SK-N-SH treated with all-trans-retinoic acid at 6 μM for 48 hours (cell line): ENCODE results near the gene CHSY3.

ENCODE experiments used
- ATAC-seq: fragments of 200-7000 bp; cut with Tn5 transposase; 3 replicates; pipeline ENCODE4 v1.9.1; 2020; ENCODE audit warnings: mild to moderate bottlenecking, moderate library complexity
- ARNTL ChIP-seq: fragments of 450-650 bp; formaldehyde crosslinking; IDR thresholded peaks from 2 replicates; pipeline ENCODE4 v1.5.0; 2020; ENCODE audit warnings: low read depth, mild to moderate bottlenecking, moderate library complexity, borderline replicate concordance
- BACH2 ChIP-seq: fragments of 250-450 bp; sonication (Bioruptor Pico); IDR thresholded peaks from 2 replicates; pipeline ENCODE4 v1.9.0; 2021; ENCODE audit warnings: mild to moderate bottlenecking, borderline replicate concordance
- CREB5 ChIP-seq: fragments of 250-450 bp; sonication (Bioruptor Pico); IDR thresholded peaks from 2 replicates; pipeline ENCODE4 v1.5.1; 2020; ENCODE audit warnings: low read depth, mild to moderate bottlenecking, moderate library complexity
- CSDC2 ChIP-seq: fragments of 250-450 bp; sonication (Bioruptor Pico); IDR thresholded peaks from 2 replicates; pipeline ENCODE4 v1.5.0; 2020; ENCODE audit warnings: mild to moderate bottlenecking, moderate library complexity
- ESRRG ChIP-seq: fragments of 250-450 bp; sonication (Bioruptor Pico); IDR thresholded peaks from 2 replicates; pipeline ENCODE4 v1.6.1; 2021; ENCODE audit warnings: mild to moderate bottlenecking
- GLIS3 ChIP-seq: fragments of 250-450 bp; sonication (Bioruptor Pico); IDR thresholded peaks from 2 replicates; pipeline ENCODE4 v1.5.0; 2020; ENCODE audit warnings: mild to moderate bottlenecking, moderate library complexity
- ISL1 ChIP-seq: fragments of 250-450 bp; sonication (Bioruptor Pico); IDR thresholded peaks from 2 replicates; pipeline ENCODE4 v2.1.2; 2022; ENCODE audit warnings: mild to moderate bottlenecking, moderate library complexity
- OSR1 ChIP-seq: fragments of 250-450 bp; sonication (Bioruptor Pico); IDR thresholded peaks from 2 replicates; pipeline ENCODE4 v1.8.0; 2022; ENCODE audit warnings: moderate library complexity, mild to moderate bottlenecking, inconsistent platforms
- PATZ1 ChIP-seq: fragments of 250-450 bp; sonication (Bioruptor Pico); IDR thresholded peaks from 2 replicates; pipeline ENCODE4 v1.8.0; 2020; ENCODE audit warnings: mild to moderate bottlenecking, moderate library complexity, borderline replicate concordance
- PPARA ChIP-seq: fragments of 250-450 bp; sonication (Bioruptor Pico); IDR thresholded peaks from 2 replicates; pipeline ENCODE4 v1.5.0; 2020; ENCODE audit warnings: mild to moderate bottlenecking, borderline replicate concordance
- SNAI2 ChIP-seq: fragments of 250-450 bp; sonication (Bioruptor Pico); IDR thresholded peaks from 2 replicates; pipeline ENCODE4 v1.5.0; 2020; ENCODE audit warnings: mild to moderate bottlenecking, moderate library complexity
- TCF4 ChIP-seq: fragments of 250-450 bp; sonication (Bioruptor Pico); IDR thresholded peaks from 2 replicates; pipeline ENCODE4 v1.8.0; 2021; ENCODE audit warnings: mild to moderate bottlenecking, moderate library complexity, borderline replicate concordance
- TOX ChIP-seq: fragments of 250-450 bp; sonication (Bioruptor Pico); IDR thresholded peaks from 2 replicates; pipeline ENCODE4 v1.8.0; 2021; ENCODE audit warnings: mild to moderate bottlenecking, moderate library complexity, borderline replicate concordance
- ZC3H10 ChIP-seq: fragments of 250-450 bp; sonication (Bioruptor Pico); IDR thresholded peaks from 2 replicates; pipeline ENCODE4 v1.5.1; 2021; ENCODE audit warnings: mild to moderate bottlenecking, moderate library complexity
- ZFP3 ChIP-seq: fragments of 250-450 bp; sonication (Bioruptor Pico); IDR thresholded peaks from 2 replicates; pipeline ENCODE4 v1.5.0; 2020; ENCODE audit warnings: mild to moderate bottlenecking, moderate library complexity
- ZFP30 ChIP-seq: fragments of 450-650 bp; formaldehyde crosslinking; IDR thresholded peaks from 2 replicates; pipeline ENCODE4 v1.5.0; 2022; ENCODE audit warnings: mild to moderate bottlenecking, moderate library complexity
- ZNF565 ChIP-seq: fragments of 450-650 bp; formaldehyde crosslinking; conservative IDR thresholded peaks from 2 replicates; pipeline ENCODE4 v1.5.0; 2020; ENCODE audit warnings: low read depth, mild to moderate bottlenecking, moderate library complexity
- ZNF70 ChIP-seq: fragments of 450-650 bp; formaldehyde crosslinking; IDR thresholded peaks from 2 replicates; pipeline ENCODE4 v1.5.0; 2020; ENCODE audit warnings: mild to moderate bottlenecking, moderate library complexity
- ZNF8 ChIP-seq: fragments of 450-650 bp; formaldehyde crosslinking; IDR thresholded peaks from 2 replicates; pipeline ENCODE4 v1.5.0; 2020; ENCODE audit warnings: mild to moderate bottlenecking, moderate library complexity
- TF ChIP-seq, protein P1 (sequence below): fragments of 250-450 bp; sonication (Bioruptor Pico); IDR thresholded peaks from 2 replicates; pipeline ENCODE4 v1.8.0; 2021; ENCODE audit warnings: low read depth, mild to moderate bottlenecking, moderate library complexity, borderline replicate concordance
- TF ChIP-seq, protein P2 (sequence below): fragments of 250-450 bp; sonication (Bioruptor Pico); IDR thresholded peaks from 2 replicates; pipeline ENCODE4 v1.5.1; 2021; ENCODE audit warnings: mild to moderate bottlenecking, moderate library complexity

The CHSY3 gene

DNA sequence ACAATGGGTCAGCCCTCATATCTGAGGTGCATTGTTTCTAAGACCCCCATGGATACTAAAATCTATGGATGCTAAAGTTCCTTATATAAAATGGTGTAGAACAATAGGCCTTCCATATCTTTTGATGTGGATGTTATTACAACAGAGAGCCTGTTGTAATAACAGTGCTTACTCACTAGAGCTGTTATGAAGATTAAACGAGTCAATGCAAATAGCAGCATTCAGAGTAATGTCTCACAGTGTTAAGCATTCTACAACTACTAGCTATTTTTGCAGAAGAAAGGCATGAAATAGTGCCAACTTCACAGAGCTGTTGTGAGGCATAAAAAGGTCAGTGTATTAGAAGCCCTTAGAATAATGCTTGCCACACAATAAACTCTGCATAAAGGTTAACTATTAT lies 13.0 kb downstream of the CHSY3 start:
- TF ChIP-seq, protein P1, sequence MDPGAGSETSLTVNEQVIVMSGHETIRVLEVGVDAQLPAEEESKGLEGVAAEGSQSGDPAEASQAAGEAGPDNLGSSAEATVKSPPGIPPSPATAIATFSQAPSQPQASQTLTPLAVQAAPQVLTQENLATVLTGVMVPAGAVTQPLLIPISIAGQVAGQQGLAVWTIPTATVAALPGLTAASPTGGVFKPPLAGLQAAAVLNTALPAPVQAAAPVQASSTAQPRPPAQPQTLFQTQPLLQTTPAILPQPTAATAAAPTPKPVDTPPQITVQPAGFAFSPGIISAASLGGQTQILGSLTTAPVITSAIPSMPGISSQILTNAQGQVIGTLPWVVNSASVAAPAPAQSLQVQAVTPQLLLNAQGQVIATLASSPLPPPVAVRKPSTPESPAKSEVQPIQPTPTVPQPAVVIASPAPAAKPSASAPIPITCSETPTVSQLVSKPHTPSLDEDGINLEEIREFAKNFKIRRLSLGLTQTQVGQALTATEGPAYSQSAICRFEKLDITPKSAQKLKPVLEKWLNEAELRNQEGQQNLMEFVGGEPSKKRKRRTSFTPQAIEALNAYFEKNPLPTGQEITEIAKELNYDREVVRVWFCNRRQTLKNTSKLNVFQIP (CRISPR knock-in tag), result no peak
- TF ChIP-seq, protein P2, sequence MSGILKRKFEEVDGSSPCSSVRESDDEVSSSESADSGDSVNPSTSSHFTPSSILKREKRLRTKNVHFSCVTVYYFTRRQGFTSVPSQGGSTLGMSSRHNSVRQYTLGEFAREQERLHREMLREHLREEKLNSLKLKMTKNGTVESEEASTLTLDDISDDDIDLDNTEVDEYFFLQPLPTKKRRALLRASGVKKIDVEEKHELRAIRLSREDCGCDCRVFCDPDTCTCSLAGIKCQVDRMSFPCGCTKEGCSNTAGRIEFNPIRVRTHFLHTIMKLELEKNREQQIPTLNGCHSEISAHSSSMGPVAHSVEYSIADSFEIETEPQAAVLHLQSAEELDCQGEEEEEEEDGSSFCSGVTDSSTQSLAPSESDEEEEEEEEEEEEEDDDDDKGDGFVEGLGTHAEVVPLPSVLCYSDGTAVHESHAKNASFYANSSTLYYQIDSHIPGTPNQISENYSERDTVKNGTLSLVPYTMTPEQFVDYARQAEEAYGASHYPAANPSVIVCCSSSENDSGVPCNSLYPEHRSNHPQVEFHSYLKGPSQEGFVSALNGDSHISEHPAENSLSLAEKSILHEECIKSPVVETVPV (CRISPR knock-in tag), result no peak
- TF ChIP-seq ZFP30 (CRISPR knock-in tag) (no peak), ARNTL (no peak), CSDC2 (CRISPR knock-in tag) (no peak), SNAI2 (CRISPR knock-in tag) (no peak), BACH2 (CRISPR knock-in tag) (no peak), ISL1 (CRISPR knock-in tag) (no peak), OSR1 (CRISPR knock-in tag) (no peak), ESRRG (CRISPR knock-in tag) (no peak), ZNF70 (CRISPR knock-in tag) (no peak), ZC3H10 (CRISPR knock-in tag) (no peak), TOX (no peak), TCF4 (CRISPR knock-in tag) (no peak), ZNF565 (CRISPR knock-in tag) (no peak), ZNF8 (CRISPR knock-in tag) (no peak), PPARA (no peak), ZFP3 (CRISPR knock-in tag) (no peak), GLIS3 (CRISPR knock-in tag) (no peak)
- ATAC-seq, result no peak

GRCh38 chr5:129921204-129921603 lies 16.9 kb downstream of the CHSY3 start:
- ATAC-seq, result no peak
- TF ChIP-seq ZNF565 (CRISPR knock-in tag) (no peak), ZNF8 (CRISPR knock-in tag) (no peak), ZFP3 (CRISPR knock-in tag) (no peak), PATZ1 (CRISPR knock-in tag) (no peak), TCF4 (CRISPR knock-in tag) (no peak), SNAI2 (CRISPR knock-in tag) (no peak), ZC3H10 (CRISPR knock-in tag) (no peak), OSR1 (CRISPR knock-in tag) (no peak), CSDC2 (CRISPR knock-in tag) (no peak), ZNF70 (CRISPR knock-in tag) (no peak), BACH2 (CRISPR knock-in tag) (no peak), CREB5 (no peak), ARNTL (no peak), PPARA (no peak), GLIS3 (CRISPR knock-in tag) (no peak), TOX (no peak)
- TF ChIP-seq, protein P2 (CRISPR knock-in tag), result no peak
- TF ChIP-seq, protein P1 (CRISPR knock-in tag), result no peak
- TF ChIP-seq, all 23 proteins: peak for 0
